A549 (cell line): Measurements from ENCODE around the gene RAB10. TPM values are rescaled to one million over a fixed set of nuclear protein-coding genes. Genes with fewer than 3 reads are reported as not detected.

Experiments used
- ATAC-seq, 2 experiments: fragments of 200-7000 bp in 1 of 2; fragments of >200 bp in 1 of 2; cut with Nextera tagmentation in 1 of 2; cut with Tn5 transposase in 1 of 2; 3 replicates each; pipeline versions ENCODE4 v1.8.0 to v1.9.1; 2018 to 2020; ENCODE audit warnings: mild to moderate bottlenecking in 1 of 2, moderate library complexity in 1 of 2
- CTCF ChIA-PET: fragments of 300-600 bp; sonication (Branson Sonifier 250); formaldehyde crosslinking; extraction: SDS; loops from one replicate; lab custom pipeline; 2021; ENCODE audit warnings: antibody characterized with exemption, inconsistent platforms; lab: Yijun Ruan, JAX
- POLR2A ChIA-PET: fragments of 350-600 bp; formaldehyde crosslinking; extraction: SDS; loops from one replicate; lab custom pipeline; 2021; ENCODE audit warnings: antibody characterized with exemption, inconsistent platforms; lab: Yijun Ruan, JAX
- DNase-seq, 2 experiments: peaks; one replicate each; pipeline versions ENCODE4 v3.0.0 to v3.0.0-alpha.2; 2011 to 2016; ENCODE audit warnings: low read depth in 1 of 2, low spot score in 1 of 2
- FAIRE-seq: peaks from 2 replicates; lab custom pipeline; 2011; peaks lifted over from hg19 to GRCh38; lab: Jason Lieb, UNC
- H3K27ac ChIP-seq, 2 experiments: fragments of >200 bp; sonication (Bioruptor Twin); formaldehyde crosslinking; 3 replicates each; pipeline ENCODE4 v1.5.1; 2016 to 2017
- H3K4me1 ChIP-seq: fragments of >200 bp; sonication (Bioruptor Twin); formaldehyde crosslinking; 3 replicates; pipeline ENCODE4 v1.6.1; 2016
- H3K4me2 ChIP-seq: fragments of >200 bp; sonication (Bioruptor Twin); formaldehyde crosslinking; 3 replicates; pipeline ENCODE4 v1.6.1; 2016
- H3K4me3 ChIP-seq: fragments of >200 bp; sonication (Bioruptor Twin); formaldehyde crosslinking; 3 replicates; pipeline ENCODE4 v1.5.1; 2016
- H3K9me3 ChIP-seq: fragments of >200 bp; sonication (Bioruptor Twin); formaldehyde crosslinking; 3 replicates; pipeline ENCODE4 v1.6.1; 2016
- BHLHE40 ChIP-seq: IDR thresholded peaks from 2 replicates; pipeline ENCODE4 v1.6.1; 2012; ENCODE audit warnings: low read depth, low read length, inconsistent platforms
- CBX8 ChIP-seq: fragments of 200-600 bp; sonication (generic); IDR thresholded peaks from 2 replicates; pipeline ENCODE4 v1.6.1; 2016
- CEBPB ChIP-seq, 2 experiments: fragments of >200 bp in 1 of 2; sonication (Bioruptor Twin) in 1 of 2; formaldehyde crosslinking in 1 of 2; IDR thresholded peaks; 2 replicates each; pipeline ENCODE4 v1.6.1; 2012 to 2016
- CHD2 ChIP-seq: fragments of 150-350 bp; IDR thresholded peaks from 2 replicates; pipeline ENCODE4 v1.6.1; 2014; ENCODE audit warnings: low read length; ENCODE audit not compliant: partially characterized antibody
- CHD4 ChIP-seq: fragments of 200-600 bp; sonication (generic); IDR thresholded peaks from 2 replicates; pipeline ENCODE4 v1.6.1; 2016; ENCODE audit warnings: antibody characterized with exemption, mild to moderate bottlenecking, borderline replicate concordance
- ESRRA ChIP-seq: fragments of 150-350 bp; IDR thresholded peaks from 2 replicates; pipeline ENCODE4 v1.6.1; 2014; ENCODE audit warnings: mild to moderate bottlenecking, low read length, borderline replicate concordance
- FOSL2 ChIP-seq, 2 experiments: fragments of 450-650 bp in 1 of 2; fragments of >200 bp in 1 of 2; sonication (Bioruptor Twin) in 1 of 2; formaldehyde crosslinking; IDR thresholded peaks; 2 replicates each; pipeline versions ENCODE4 v1.5.0 to v1.6.1; 2016 to 2020; ENCODE audit warnings: mild to moderate bottlenecking in 1 of 2, moderate library complexity in 1 of 2
- GATA3 ChIP-seq: IDR thresholded peaks from 2 replicates; pipeline ENCODE4 v1.6.1; 2012; ENCODE audit warnings: borderline replicate concordance
- HDAC2 ChIP-seq: fragments of 200-600 bp; sonication (generic); IDR thresholded peaks from 2 replicates; pipeline ENCODE4 v1.6.1; 2016
- HOXA7 ChIP-seq: fragments of 250-450 bp; sonication (Bioruptor Pico); IDR thresholded peaks from 2 replicates; pipeline ENCODE4 v1.5.0; 2020; ENCODE audit warnings: mild to moderate bottlenecking, moderate library complexity
- HOXB13 ChIP-seq: fragments of 250-450 bp; sonication (Bioruptor Pico); IDR thresholded peaks from 2 replicates; pipeline ENCODE4 v1.5.0; 2020; ENCODE audit warnings: low read depth, mild to moderate bottlenecking, moderate library complexity
- JUN ChIP-seq, 2 experiments: fragments of >200 bp; sonication (Bioruptor Twin); formaldehyde crosslinking; IDR thresholded peaks; 2 replicates in 1 of 2; 3 replicates in 1 of 2; pipeline ENCODE4 v1.6.1; 2016 to 2017
- JUNB ChIP-seq: fragments of >200 bp; sonication (Bioruptor Twin); formaldehyde crosslinking; IDR thresholded peaks from 2 replicates; pipeline ENCODE4 v1.6.1; 2016
- KDM1A ChIP-seq: fragments of 200-600 bp; sonication (generic); IDR thresholded peaks from 2 replicates; pipeline ENCODE4 v1.6.1; 2016; ENCODE audit warnings: low read depth, mild to moderate bottlenecking
- KDM5A ChIP-seq: fragments of 200-600 bp; sonication (generic); IDR thresholded peaks from 2 replicates; pipeline ENCODE4 v1.6.1; 2016; ENCODE audit warnings: antibody characterized with exemption, mild to moderate bottlenecking
- MAZ ChIP-seq: fragments of 150-350 bp; IDR thresholded peaks from 2 replicates; pipeline ENCODE4 v1.6.1; 2014; ENCODE audit warnings: antibody characterized with exemption, low read depth, low read length, borderline replicate concordance
- MYC ChIP-seq: IDR thresholded peaks from 2 replicates; pipeline ENCODE4 v1.6.1; 2012; ENCODE audit warnings: mild to moderate bottlenecking, inconsistent platforms, low read length, improper control_type of control experiment, borderline replicate concordance
- NFE2L2 ChIP-seq: fragments of 150-350 bp; conservative IDR thresholded peaks from 2 replicates; pipeline ENCODE4 v1.6.1; 2014; ENCODE audit warnings: low read length
- NPAS2 ChIP-seq: fragments of 250-450 bp; sonication (Bioruptor Pico); IDR thresholded peaks from 2 replicates; pipeline ENCODE4 v1.8.0; 2022; ENCODE audit warnings: mild to moderate bottlenecking, moderate library complexity, borderline replicate concordance
- POLR2A ChIP-seq: IDR thresholded peaks from 2 replicates; pipeline ENCODE4 v1.6.1; 2012; ENCODE audit warnings: mild to moderate bottlenecking, low read length
- POLR2AphosphoS2 ChIP-seq: conservative IDR thresholded peaks from 2 replicates; pipeline ENCODE4 v1.6.1; 2012; ENCODE audit warnings: low read length, improper control_type of control experiment, inconsistent platforms
- RAD21 ChIP-seq, 2 experiments: fragments of >200 bp in 1 of 2; sonication (Bioruptor Twin) in 1 of 2; formaldehyde crosslinking in 1 of 2; IDR thresholded peaks in 1 of 2; conservative IDR thresholded peaks in 1 of 2; 2 replicates in 1 of 2; 3 replicates in 1 of 2; pipeline ENCODE4 v1.6.1; 2012 to 2018; ENCODE audit warnings: inconsistent platforms in 1 of 2
- SMC3 ChIP-seq: fragments of >200 bp; sonication (Bioruptor Twin); formaldehyde crosslinking; IDR thresholded peaks from 3 replicates; pipeline ENCODE4 v1.6.1; 2018; ENCODE audit warnings: inconsistent platforms
- TFCP2L1 ChIP-seq: fragments of 250-450 bp; sonication (Bioruptor Pico); IDR thresholded peaks from 2 replicates; pipeline ENCODE4 v1.5.0; 2021; ENCODE audit warnings: mild to moderate bottlenecking
- ZC3H11A ChIP-seq: fragments of 450-650 bp; IDR thresholded peaks from 2 replicates; pipeline ENCODE4 v1.6.1; 2014; ENCODE audit warnings: antibody characterized with exemption, mild to moderate bottlenecking
- ZNF302 ChIP-seq: fragments of 250-450 bp; sonication (Bioruptor Pico); IDR thresholded peaks from 2 replicates; pipeline ENCODE4 v1.9.0; 2021; ENCODE audit warnings: inconsistent platforms, mild to moderate bottlenecking, moderate library complexity
- ZSCAN20 ChIP-seq: fragments of 250-450 bp; sonication (Bioruptor Pico); IDR thresholded peaks from 2 replicates; pipeline ENCODE4 v1.8.0; 2022; ENCODE audit warnings: mild to moderate bottlenecking, moderate library complexity
- WGBS: methylation state at CpG from one replicate; pipeline ENCODE4 v1.1.6; 2017; ENCODE audit errors: missing lambda C conversion rate; 5-methylcytosine and 5-hydroxymethylcytosine counted together
- polyA plus RNA-seq, 4 experiments: library from polyadenylated mRNA; depleted of rRNA in 3 of 4; stranded (reverse); fragments of >200 nt; fragmentation: RNase III in 1 of 4; extraction: RNeasy Plus Mini Kit Qiagen cat#74134 plus additional on column Dnase treatment in 1 of 4; gene quantifications; 2 replicates in 3 of 4; 3 replicates in 1 of 4; pipeline ENCODE4 v1.2.3, GENCODE V29; 2011 to 2017
- TF ChIP-seq, protein P1 (sequence below): fragments of 150-350 bp; IDR thresholded peaks from 2 replicates; pipeline ENCODE4 v1.6.1; 2014; ENCODE audit warnings: low read depth, mild to moderate bottlenecking, low read length
- TF ChIP-seq, protein P2 (sequence below): IDR thresholded peaks from 2 replicates; pipeline ENCODE4 v1.6.1; 2012
- TF ChIP-seq, protein P3 (sequence below): fragments of >200 bp; sonication (Bioruptor Twin); formaldehyde crosslinking; IDR thresholded peaks from 3 replicates; pipeline ENCODE4 v1.6.1; 2016

RAB10 gene
- polyA plus RNA-seq, 2 of the 4 experiments (the other 2 are of a cell fraction) = 272 to 692 TPM

DNA sequence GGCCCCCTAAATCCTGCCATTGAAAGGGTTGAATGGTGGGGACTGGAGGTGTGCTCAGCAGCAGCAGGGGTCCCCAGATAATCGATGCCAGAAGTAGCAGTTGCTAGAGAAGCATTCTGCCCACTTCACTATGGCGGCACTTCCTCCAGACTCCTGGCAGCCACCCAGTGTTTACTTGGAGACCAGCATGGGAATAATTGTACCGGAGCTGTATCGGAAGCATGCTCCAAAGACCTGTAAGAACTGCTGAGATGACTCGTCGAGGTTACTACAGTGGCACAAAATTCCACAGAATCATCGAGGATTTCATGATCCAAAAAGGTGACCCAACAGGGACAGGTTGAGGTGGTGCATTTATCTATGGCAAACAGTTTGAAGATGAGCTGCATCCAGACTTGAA, 128.0 kb downstream of the RAB10 start (continued):
- TF ChIP-seq FOSL2 (IDR thresholded peaks at IDR 0.05) = no peak
- no peak for TF ChIP-seq FOSL2 (CRISPR knock-in tag; IDR thresholded peaks at IDR 0.05)
- no peak for TF ChIP-seq MYC
- TF ChIP-seq ZC3H11A = no peak
- TF ChIP-seq, protein P1, sequence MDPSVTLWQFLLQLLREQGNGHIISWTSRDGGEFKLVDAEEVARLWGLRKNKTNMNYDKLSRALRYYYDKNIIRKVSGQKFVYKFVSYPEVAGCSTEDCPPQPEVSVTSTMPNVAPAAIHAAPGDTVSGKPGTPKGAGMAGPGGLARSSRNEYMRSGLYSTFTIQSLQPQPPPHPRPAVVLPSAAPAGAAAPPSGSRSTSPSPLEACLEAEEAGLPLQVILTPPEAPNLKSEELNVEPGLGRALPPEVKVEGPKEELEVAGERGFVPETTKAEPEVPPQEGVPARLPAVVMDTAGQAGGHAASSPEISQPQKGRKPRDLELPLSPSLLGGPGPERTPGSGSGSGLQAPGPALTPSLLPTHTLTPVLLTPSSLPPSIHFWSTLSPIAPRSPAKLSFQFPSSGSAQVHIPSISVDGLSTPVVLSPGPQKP = no peak

DNA sequence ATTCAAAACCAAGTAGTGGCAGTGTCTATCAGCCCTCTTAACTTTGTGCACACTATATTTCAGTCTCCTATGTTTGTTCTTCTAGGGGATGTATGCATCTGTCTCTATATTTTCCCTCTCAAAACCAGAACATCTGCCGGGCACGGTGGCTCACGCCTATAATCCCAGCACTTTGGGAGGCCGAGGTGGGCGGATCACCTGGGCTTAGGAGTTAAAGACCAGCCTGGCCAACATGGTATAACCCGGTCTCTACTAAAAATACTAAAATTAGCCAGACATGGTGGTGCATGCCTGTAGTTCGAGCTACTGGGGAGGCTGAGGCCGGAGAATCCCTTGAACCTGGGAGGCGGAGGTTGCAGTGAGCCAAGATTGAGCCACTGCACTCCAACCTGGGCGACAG, 129.1 kb downstream of the RAB10 start:
- H3K4me2 ChIP-seq = no peak overlapping the region
- no peaks in the 10 kb centered on the region for H3K9me3 ChIP-seq
- FAIRE-seq = no peak
- WGBS = 85% methylated on average over 10 of the region's 10 CpGs
- ChIA-PET CTCF (interaction anchor here (3.0 kb wide), 1 partner anchor 18 kb away, joined by 8 read pairs; no protein-coding TSS in a partner anchor), POLR2A (no interaction called here)
- no peaks in the 10 kb centered on the region for H3K4me1 ChIP-seq
- ATAC-seq = no peak
- TF ChIP-seq HOXA7 (CRISPR knock-in tag) (no peak), RAD21 (conservative IDR thresholded peaks at IDR 0.05 in 1 of 2, IDR thresholded peaks at IDR 0.05 in 1 of 2) (no peak), TFCP2L1 (CRISPR knock-in tag) (no peak), CBX8 (no peak), ZSCAN20 (CRISPR knock-in tag) (no peak), CHD4 (no peak), MYC (no peak), CHD2 (no peak), POLR2AphosphoS2 (no peak), KDM1A (no peak), GATA3 (no peak), POLR2A (no peak)
- TF ChIP-seq, protein P2, sequence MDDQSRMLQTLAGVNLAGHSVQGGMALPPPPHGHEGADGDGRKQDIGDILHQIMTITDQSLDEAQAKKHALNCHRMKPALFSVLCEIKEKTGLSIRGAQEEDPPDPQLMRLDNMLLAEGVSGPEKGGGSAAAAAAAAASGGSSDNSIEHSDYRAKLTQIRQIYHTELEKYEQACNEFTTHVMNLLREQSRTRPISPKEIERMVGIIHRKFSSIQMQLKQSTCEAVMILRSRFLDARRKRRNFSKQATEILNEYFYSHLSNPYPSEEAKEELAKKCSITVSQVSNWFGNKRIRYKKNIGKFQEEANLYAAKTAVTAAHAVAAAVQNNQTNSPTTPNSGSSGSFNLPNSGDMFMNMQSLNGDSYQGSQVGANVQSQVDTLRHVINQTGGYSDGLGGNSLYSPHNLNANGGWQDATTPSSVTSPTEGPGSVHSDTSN = no peak
- TF ChIP-seq, all 56 proteins: peak for 0
- no peak overlapping the region for H3K27ac ChIP-seq
- no peak for DNase-seq
- no peak overlapping the region for H3K4me3 ChIP-seq

DNA sequence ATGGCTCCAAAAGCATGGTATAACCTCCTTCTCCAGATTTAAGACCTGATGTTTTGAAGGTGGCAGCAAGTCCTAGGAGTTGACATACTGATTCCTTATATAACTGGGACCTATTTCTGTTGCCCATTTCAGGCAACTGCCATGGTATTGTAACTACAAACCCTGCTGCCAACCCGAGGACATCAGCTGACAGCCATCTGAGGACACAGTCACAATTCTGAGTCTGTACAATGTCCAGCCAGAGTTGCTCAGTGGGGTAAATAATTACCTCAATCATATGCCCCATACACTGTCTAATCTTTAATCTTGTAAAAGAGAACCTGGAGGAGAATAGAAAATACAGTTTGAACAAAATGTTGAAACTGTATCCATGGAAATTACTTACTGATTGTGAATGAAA, 130.3 kb downstream of the RAB10 start:
- H3K4me2 ChIP-seq = no peak overlapping the region
- FAIRE-seq = no peak
- TF ChIP-seq GATA3 (no peak), ZC3H11A (no peak), JUNB (no peak), SMC3 (no peak), NPAS2 (CRISPR knock-in tag) (no peak), BHLHE40 (no peak), POLR2AphosphoS2 (no peak), ESRRA (no peak), CBX8 (no peak), MYC (no peak), CHD4 (no peak), NFE2L2 (no peak), JUN (IDR thresholded peaks at IDR 0.05) (no peak), MAZ (no peak), KDM5A (no peak), HOXB13 (CRISPR knock-in tag) (no peak), CEBPB (IDR thresholded peaks at IDR 0.05) (no peak), ZNF302 (CRISPR knock-in tag) (no peak), HDAC2 (no peak)
- TF ChIP-seq, protein P3, sequence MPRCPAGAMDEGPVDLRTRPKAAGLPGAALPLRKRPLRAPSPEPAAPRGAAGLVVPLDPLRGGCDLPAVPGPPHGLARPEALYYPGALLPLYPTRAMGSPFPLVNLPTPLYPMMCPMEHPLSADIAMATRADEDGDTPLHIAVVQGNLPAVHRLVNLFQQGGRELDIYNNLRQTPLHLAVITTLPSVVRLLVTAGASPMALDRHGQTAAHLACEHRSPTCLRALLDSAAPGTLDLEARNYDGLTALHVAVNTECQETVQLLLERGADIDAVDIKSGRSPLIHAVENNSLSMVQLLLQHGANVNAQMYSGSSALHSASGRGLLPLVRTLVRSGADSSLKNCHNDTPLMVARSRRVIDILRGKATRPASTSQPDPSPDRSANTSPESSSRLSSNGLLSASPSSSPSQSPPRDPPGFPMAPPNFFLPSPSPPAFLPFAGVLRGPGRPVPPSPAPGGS = no peak
- TF ChIP-seq, all 56 proteins: peak for 0
- no peaks in the 10 kb centered on the region for H3K9me3 ChIP-seq
- WGBS = 11% methylated on average over 1 of the region's 1 CpG
- H3K4me3 ChIP-seq = no peak overlapping the region
- CTCF ChIA-PET = interaction anchor here (1.1 to 6.3 kb wide), 3 partner anchors 19 to 171 kb away, joined by 3 to 32 read pairs (median 4); no protein-coding TSS in a partner anchor
- POLR2A ChIA-PET = no interaction called here
- no peak overlapping the region for H3K27ac ChIP-seq
- H3K4me1 ChIP-seq = no peaks in the 10 kb centered on the region
- DNase-seq (no peak), ATAC-seq (no peak)
